MM.1S (cell line): ENCODE data around the gene JAKMIP3.

ENCODE experiments used
- DNase-seq: peaks from one replicate; pipeline ENCODE4 v3.0.0-alpha.2; 2015
- H2AFZ ChIP-seq: fragments of 300-600 bp; sonication (generic); 2 replicates; pipeline ENCODE4 v1.6.0; 2016; ENCODE audit warnings: antibody characterized with exemption, low read length
- H3F3A ChIP-seq: fragments of 300-600 bp; sonication (generic); 2 replicates; pipeline ENCODE4 v1.6.1; 2016; ENCODE audit warnings: mild to moderate bottlenecking, antibody characterized with exemption, low read length, moderate library complexity, mixed read lengths; ENCODE audit not compliant: insufficient read depth
- H3K27ac ChIP-seq: fragments of 300-600 bp; sonication (generic); 2 replicates; pipeline ENCODE4 v1.5.1; 2016; ENCODE audit warnings: mild to moderate bottlenecking, low read length
- H3K27me3 ChIP-seq: fragments of 300-600 bp; sonication (generic); replicated peaks from 2 replicates; pipeline ENCODE4 v1.6.0; 2016; ENCODE audit warnings: low read length; ENCODE audit not compliant: insufficient read depth
- H3K36me3 ChIP-seq: fragments of 300-600 bp; sonication (generic); replicated peaks from 2 replicates; pipeline ENCODE4 v1.6.1; 2016; ENCODE audit warnings: mild to moderate bottlenecking, low read length, mixed read lengths; ENCODE audit not compliant: insufficient read depth
- H3K4me1 ChIP-seq: fragments of 300-600 bp; sonication (generic); 2 replicates; pipeline ENCODE4 v1.6.1; 2016; ENCODE audit warnings: low read length, mixed read lengths
- H3K4me2 ChIP-seq: fragments of 300-600 bp; sonication (generic); 2 replicates; pipeline ENCODE4 v1.6.0; 2016; ENCODE audit warnings: low read depth, low read length
- H3K4me3 ChIP-seq: fragments of 300-600 bp; sonication (generic); 2 replicates; pipeline ENCODE4 v1.5.1; 2016; ENCODE audit warnings: low read length, mixed read lengths
- H3K79me2 ChIP-seq: fragments of 300-600 bp; sonication (generic); 2 replicates; pipeline ENCODE4 v1.6.1; 2016; ENCODE audit warnings: mixed run types, low read length, mixed read lengths
- H3K9ac ChIP-seq: fragments of 300-600 bp; sonication (generic); 2 replicates; pipeline ENCODE4 v1.6.1; 2016; ENCODE audit warnings: low read length, mixed read lengths
- H3K9me2 ChIP-seq: fragments of 300-600 bp; sonication (generic); replicated peaks from 2 replicates; pipeline ENCODE4 v1.6.1; 2016; ENCODE audit warnings: mild to moderate bottlenecking, low read length, mixed read lengths; ENCODE audit not compliant: insufficient read depth
- H3K9me3 ChIP-seq: fragments of 300-600 bp; sonication (generic); replicated peaks from 2 replicates; pipeline ENCODE4 v1.6.1; 2016; ENCODE audit warnings: mild to moderate bottlenecking, low read length, mixed read lengths; ENCODE audit not compliant: insufficient read depth
- H4K20me1 ChIP-seq: fragments of 300-600 bp; sonication (generic); 2 replicates; pipeline ENCODE4 v1.6.1; 2016; ENCODE audit warnings: mild to moderate bottlenecking, low read length, moderate library complexity, mixed read lengths; ENCODE audit not compliant: insufficient read depth
- EZH2 ChIP-seq: fragments of 300-600 bp; sonication (generic); optimal IDR thresholded peaks from 2 replicates; pipeline ENCODE3; 2017; ENCODE audit warnings: low read depth, mild to moderate bottlenecking, antibody characterized with exemption, low read length, mixed read lengths
- EZH2phosphoT487 ChIP-seq: fragments of 300-600 bp; sonication (generic); IDR thresholded peaks from 2 replicates; pipeline ENCODE4 v1.6.1; 2018; ENCODE audit warnings: antibody characterized with exemption, low read length
- TF ChIP-seq, protein P1 (sequence below): fragments of 300-600 bp; sonication (generic); IDR thresholded peaks from 2 replicates; pipeline ENCODE4 v1.5.1; 2016; ENCODE audit warnings: antibody characterized with exemption, low read length, mixed read lengths

Gene JAKMIP3

GRCh38 chr10:132065491-132066105 is at the start of gene JAKMIP3:
Gene JAKMIP3, plus strand, starts transcription at chr10:132065946. Its CDS starts 38,863 bp downstream, at chr10:132104809.
- H3K9ac ChIP-seq: no peak within 1 kb of the TSS

DNA sequence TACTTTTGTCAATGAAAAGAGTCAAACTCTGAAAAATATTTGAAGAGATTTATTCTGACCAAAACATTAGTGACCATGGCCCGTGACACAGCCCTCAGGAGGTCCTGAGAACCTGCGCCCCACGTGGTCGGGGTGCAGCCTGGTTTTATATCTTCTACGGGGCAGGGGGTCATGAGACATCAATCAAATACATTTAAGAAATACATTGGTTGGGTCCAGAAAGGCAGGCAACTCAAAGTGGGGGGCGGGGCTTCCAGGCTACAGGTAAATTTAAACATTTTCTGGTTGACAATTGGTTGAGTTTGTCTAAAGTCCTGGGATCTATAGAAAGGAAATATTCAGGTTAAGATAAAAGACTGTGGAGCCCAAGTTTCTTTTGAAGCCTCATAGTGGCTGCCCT is 49.2 kb upstream of the JAKMIP3 start:
- H3F3A ChIP-seq: no peaks in the 10 kb centered on the region
- TF ChIP-seq, protein P1, sequence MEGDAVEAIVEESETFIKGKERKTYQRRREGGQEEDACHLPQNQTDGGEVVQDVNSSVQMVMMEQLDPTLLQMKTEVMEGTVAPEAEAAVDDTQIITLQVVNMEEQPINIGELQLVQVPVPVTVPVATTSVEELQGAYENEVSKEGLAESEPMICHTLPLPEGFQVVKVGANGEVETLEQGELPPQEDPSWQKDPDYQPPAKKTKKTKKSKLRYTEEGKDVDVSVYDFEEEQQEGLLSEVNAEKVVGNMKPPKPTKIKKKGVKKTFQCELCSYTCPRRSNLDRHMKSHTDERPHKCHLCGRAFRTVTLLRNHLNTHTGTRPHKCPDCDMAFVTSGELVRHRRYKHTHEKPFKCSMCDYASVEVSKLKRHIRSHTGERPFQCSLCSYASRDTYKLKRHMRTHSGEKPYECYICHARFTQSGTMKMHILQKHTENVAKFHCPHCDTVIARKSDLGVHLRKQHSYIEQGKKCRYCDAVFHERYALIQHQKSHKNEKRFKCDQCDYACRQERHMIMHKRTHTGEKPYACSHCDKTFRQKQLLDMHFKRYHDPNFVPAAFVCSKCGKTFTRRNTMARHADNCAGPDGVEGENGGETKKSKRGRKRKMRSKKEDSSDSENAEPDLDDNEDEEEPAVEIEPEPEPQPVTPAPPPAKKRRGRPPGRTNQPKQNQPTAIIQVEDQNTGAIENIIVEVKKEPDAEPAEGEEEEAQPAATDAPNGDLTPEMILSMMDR: no peak
- TF ChIP-seq EZH2phosphoT487: no peak
- no peak for TF ChIP-seq EZH2
- H3K4me3 ChIP-seq: no peak overlapping the region
- no peak overlapping the region for H3K9ac ChIP-seq
- no peaks in the 10 kb centered on the region for H3K79me2 ChIP-seq
- H3K4me1 ChIP-seq: no peaks in the 10 kb centered on the region
- no peaks in the 10 kb centered on the region for H3K9me2 ChIP-seq
- H3K27me3 ChIP-seq: no peaks in the 10 kb centered on the region; the same call in 1 of the 2 replicates
- H3K9me3 ChIP-seq: no peaks in the 10 kb centered on the region
- no peaks in the 10 kb centered on the region for H4K20me1 ChIP-seq
- H3K4me2 ChIP-seq: no peak overlapping the region
- H2AFZ ChIP-seq: no peak overlapping the region
- H3K36me3 ChIP-seq: no peaks in the 10 kb centered on the region
- DNase-seq: no peak
- H3K27ac ChIP-seq: no peak overlapping the region

More at GRCh38 chr10:132065491-132066105, at the start of gene JAKMIP3:
- TF ChIP-seq EZH2: no peak
- no peak for TF ChIP-seq EZH2phosphoT487
- TF ChIP-seq, protein P1: no peak
- Histone ChIP-seq H3K9me2 (no peaks in the 10 kb centered on the region), H3K9me3 (no peaks in the 10 kb centered on the region), H3K36me3 (no peaks in the 10 kb centered on the region), H3K27me3 (peaks cover 53% of the 10 kb centered on the region), H3K4me3 (peak within 1 kb of the TSS; percentile 51), H3F3A (no peaks in the 10 kb centered on the region), H3K79me2 (no peaks in the 10 kb centered on the region), H4K20me1 (no peaks in the 10 kb centered on the region), H2AFZ (peak within 1 kb of the TSS; percentile 56; the same call in 1 of the 2 replicates), H3K4me2 (peak within 1 kb of the TSS; percentile 85), H3K4me1 (no peaks in the 10 kb centered on the region), H3K27ac (no peak within 1 kb of the TSS)
- no peak for DNase-seq

GRCh38 chr10:132018446-132018845 is 47.3 kb upstream of the JAKMIP3 start:
- Histone ChIP-seq H3K36me3 (no peaks in the 10 kb centered on the region), H4K20me1 (no peaks in the 10 kb centered on the region), H3K27ac (no peak overlapping the region), H3K9me2 (no peaks in the 10 kb centered on the region), H3K4me1 (no peaks in the 10 kb centered on the region), H3K79me2 (no peaks in the 10 kb centered on the region), H3F3A (no peaks in the 10 kb centered on the region), H3K9ac (no peak overlapping the region), H2AFZ (no peak overlapping the region), H3K4me3 (no peak overlapping the region), H3K9me3 (no peaks in the 10 kb centered on the region), H3K4me2 (no peak overlapping the region), H3K27me3 (no peaks in the 10 kb centered on the region; the same call in 1 of the 2 replicates)
- DNase-seq: no peak
- TF ChIP-seq EZH2 (no peak), EZH2phosphoT487 (no peak)

- no peaks in the 10 kb centered on the region for H4K20me1 ChIP-seq
- no peak overlapping the region for H3K27ac ChIP-seq
- H2AFZ ChIP-seq: no peak overlapping the region
These were observed 46.4 kb upstream of the JAKMIP3 start for GRCh38 chr10:132019366-132019765.

More at GRCh38 chr10:132019366-132019765, 46.4 kb upstream of the JAKMIP3 start:
- no peaks in the 10 kb centered on the region for H3F3A ChIP-seq
- TF ChIP-seq EZH2 (no peak), EZH2phosphoT487 (no peak)
- TF ChIP-seq, protein P1: no peak
- H3K27me3 ChIP-seq: no peaks in the 10 kb centered on the region; the same call in 1 of the 2 replicates
- no peaks in the 10 kb centered on the region for H3K9me2 ChIP-seq
- H3K36me3 ChIP-seq: no peaks in the 10 kb centered on the region
- H3K9me3 ChIP-seq: no peaks in the 10 kb centered on the region
- no peak for DNase-seq
- H3K4me2 ChIP-seq: no peak overlapping the region
- no peaks in the 10 kb centered on the region for H3K4me1 ChIP-seq
- no peaks in the 10 kb centered on the region for H3K79me2 ChIP-seq
- no peak overlapping the region for H3K4me3 ChIP-seq
- H3K9ac ChIP-seq: no peak overlapping the region
